CD4-positive, alpha-beta T cell treated with Interleukin-6 at 100 ng/mL for 8 hours (primary cell): ENCODE results near the gene AMBRA1.
A peak's percentile ranks its signal among the peaks of the same experiment; 100 is the strongest.

ENCODE experiments used
- DNase-seq: peaks from one replicate; pipeline ENCODE4 v3.0.0-alpha.2; 2020; ENCODE audit warnings: mixed read lengths, low spot score

AMBRA1 gene

DNA sequence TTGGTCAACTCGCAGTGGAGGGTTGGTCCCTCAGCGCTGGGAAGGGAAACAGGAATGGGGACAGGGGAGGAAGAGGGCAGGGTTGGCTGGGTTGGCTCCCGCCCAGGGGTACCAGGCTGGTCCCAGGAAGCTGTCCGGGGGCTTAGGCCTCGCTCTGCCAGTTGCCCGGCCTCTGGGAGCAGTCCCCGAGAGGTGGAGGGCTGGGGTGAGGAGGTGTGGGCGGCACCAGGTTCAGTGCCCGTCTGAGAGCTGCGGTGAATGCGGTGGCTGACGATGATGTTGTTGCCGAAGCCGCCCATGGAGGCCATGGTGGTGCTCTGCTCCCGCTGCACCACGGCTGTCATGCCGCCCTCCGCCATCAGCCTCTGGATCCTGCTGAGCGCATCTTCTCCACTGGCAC, 196.3 kb downstream of the AMBRA1 start:
- DNase-seq, result no peak

GRCh38 chr11:46393759-46394158, 200.1 kb downstream of the AMBRA1 start:
- no peak for DNase-seq

GRCh38 chr11:46393231-46393616, 200.6 kb downstream of the AMBRA1 start:
- no peak for DNase-seq

- DNase-seq, result peak; percentile 67
Measured at GRCh38 chr11:46392421-46393230, 201.2 kb downstream of the AMBRA1 start.

DNA sequence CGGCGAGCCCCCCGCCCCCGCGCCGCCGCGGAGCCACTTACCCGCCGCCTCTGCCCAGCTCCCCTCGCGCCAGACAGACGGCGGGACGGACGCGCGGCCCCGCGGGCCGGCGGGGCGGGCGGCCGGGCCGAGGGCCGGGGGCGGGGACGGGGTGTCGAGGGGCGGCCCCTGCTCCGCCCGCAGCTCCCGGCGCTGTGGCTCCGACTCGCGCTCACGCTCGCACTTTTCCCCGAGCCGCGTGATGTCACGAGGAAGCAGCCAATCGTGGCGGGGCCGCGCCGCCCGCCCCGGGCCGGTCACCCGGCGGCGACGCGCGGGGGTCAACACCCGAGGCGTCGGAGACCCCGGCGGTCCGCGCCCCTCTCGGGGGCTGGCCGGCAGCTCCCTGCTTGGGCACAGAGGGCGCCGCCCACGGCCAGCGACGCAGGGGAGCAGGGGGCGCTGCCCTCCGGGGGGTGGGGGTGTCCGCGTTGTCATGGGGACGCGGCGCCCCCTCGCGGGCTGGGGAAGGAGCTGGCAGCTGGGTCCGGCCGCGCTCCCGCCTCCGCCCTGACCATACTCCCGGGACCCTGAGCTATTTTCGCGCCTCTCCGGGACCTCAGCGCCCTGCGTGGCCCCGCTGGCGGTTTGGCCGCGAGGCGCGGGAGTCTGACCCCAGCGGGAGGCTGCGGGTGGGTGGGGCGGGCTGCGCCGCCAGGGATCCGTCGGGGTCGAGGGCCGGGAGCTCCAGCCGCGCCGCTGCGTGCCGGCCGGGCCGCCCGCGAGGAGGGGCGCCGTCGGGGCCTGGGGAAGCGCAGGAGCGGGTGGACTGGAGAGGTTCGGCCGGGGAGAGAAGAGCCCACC, 202.0 kb downstream of the AMBRA1 start, which contains the start of gene CHRM4:
CHRM4 (minus strand) TSS at position 199 of the 843 bp plus-strand sequence. CDS start 5,219 bp downstream, outside the sequence.
- no peak for DNase-seq

DNA sequence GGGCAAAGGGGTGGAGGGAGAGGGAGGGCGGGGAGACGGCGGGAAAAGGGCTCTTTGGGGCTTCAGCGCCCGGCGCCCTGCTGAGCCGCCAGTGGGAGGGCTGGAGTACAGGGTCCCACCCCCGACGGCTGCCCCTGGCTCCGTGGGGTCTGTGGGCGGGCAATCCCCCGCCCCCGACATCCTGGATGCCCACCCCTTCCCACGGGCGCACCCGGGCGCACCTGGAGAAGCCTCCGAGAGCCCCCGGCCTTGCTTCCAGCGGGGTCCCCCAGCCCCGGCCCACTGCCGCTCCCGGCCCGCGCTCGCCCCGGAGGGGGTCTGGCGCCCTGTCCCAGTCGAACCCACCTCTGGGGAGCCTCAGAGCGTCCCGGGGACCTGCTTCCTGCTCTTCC, 202.6 kb downstream of the AMBRA1 start:
- no peak for DNase-seq

GRCh38 chr11:46390331-46391171, 203.3 kb downstream of the AMBRA1 start:
- no peak for DNase-seq

- no peak for DNase-seq
Measured at GRCh38 chr11:46389450-46390330, 204.1 kb downstream of the AMBRA1 start.

- DNase-seq, result no peak
Measured at GRCh38 chr11:46388619-46389449, 205.0 kb downstream of the AMBRA1 start.

DNA sequence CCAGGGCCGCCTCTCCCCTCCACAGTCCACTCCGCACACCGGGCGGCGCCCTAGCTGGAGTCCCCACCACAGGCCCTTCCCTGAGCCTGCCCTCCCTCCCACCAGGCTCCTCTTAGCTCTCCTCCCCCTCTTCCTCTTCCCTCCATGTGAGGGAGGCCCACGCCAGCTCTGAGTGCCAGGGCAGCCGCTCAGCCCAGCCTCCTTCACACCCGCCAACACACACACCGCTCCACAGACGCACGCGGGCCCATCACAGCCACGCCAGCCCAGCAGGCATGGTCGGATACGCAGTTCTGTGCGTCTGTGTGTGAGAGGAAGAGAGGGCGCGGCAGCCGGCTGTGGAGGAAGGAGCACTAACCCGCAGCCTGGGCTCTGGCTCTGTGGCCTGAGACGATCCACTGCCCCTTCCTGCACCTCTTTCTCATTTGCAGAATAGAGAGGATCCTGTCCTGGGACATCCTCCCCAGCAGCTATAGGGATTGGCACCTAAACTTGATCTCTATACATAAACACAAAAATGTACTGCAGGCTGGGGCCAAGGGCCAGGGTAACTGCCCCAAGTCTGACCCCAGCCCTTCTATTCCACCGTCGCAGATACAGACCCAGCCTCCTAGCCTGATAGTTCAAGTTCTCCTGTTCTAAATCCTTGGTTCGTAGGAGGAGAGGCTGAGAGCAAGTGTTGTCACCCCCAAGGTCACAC, 205.8 kb downstream of the AMBRA1 start:
- DNase-seq, result no peak

GRCh38 chr11:46387456-46387855, 206.4 kb downstream of the AMBRA1 start:
- DNase-seq, result no peak

DNA sequence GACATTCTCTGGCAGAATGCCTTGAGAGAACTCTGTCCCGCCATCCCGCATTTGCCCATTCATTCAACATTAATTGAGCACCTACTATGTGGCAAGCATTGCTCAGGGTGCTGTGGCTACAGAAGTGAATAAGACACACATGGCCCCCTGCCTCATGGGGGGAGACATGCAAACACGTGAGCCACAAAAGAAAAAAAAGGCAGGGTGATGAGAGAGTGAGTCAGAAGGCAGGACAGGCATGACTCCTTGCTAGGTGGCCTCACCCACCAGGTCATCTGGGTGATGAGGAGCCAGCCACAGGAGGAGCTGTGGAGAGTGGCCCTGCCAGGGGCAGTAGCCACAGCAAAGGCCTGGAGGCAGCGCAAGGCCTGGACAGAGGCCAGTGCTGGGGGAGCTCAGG, 207.1 kb downstream of the AMBRA1 start:
- DNase-seq, result no peak

DNA sequence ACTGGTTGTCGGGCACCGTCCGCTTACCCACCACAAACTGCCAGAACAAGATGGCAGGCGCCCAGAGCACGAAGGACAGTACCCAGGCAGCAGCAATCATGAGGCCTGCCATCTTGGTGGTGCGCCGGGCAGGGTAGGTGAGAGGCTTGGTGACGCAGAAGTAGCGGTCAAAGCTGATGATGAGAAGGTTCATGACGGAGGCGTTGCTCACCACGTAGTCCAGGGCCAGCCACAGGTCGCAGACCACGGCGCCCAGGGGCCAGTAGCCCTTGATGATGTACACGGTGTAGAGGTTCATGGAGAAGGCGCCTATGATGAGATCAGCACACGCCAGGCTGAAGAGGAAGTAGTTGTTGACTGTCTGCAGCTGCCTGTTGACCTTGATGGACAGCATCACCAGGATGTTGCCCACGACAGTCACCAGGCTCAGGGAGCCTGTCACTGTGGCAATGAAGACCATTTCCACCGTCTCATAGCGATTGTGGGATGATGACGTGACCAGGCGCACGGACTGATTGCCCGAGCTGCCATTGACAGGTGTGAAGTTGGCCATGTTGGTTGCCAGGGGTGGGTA, 207.7 kb downstream of the AMBRA1 start:
- DNase-seq, result no peak

GRCh38 chr11:46385169-46386004, 208.4 kb downstream of the AMBRA1 start:
- DNase-seq, result no peak

- DNase-seq, result no peak
Measured at GRCh38 chr11:46383974-46384701, 209.7 kb downstream of the AMBRA1 start.

DNA sequence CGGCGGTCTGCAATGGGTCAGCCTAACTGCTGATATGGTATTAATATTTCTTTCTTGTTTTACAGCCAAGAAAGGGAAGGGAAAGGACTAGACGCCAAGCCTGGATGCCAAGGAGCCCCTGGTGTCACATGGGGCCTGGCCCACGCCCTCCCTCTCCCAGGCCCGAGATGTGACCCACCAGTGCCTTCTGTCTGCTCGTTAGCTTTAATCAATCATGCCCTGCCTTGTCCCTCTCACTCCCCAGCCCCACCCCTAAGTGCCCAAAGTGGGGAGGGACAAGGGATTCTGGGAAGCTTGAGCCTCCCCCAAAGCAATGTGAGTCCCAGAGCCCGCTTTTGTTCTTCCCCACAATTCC, 210.4 kb downstream of the AMBRA1 start:
- DNase-seq, result no peak

GRCh38 chr11:46382646-46383403, 211.0 kb downstream of the AMBRA1 start:
- no peak for DNase-seq
